NCI-H1930 (cell line): Measurements from ENCODE around the gene TGM3.
A peak's percentile ranks its signal among the peaks of the same experiment; 100 is the strongest.

Experiments
- DNase-seq, 2 experiments: peaks; one replicate each; lab custom pipeline; 2025; lab: John Stamatoyannopoulos, UW

The TGM3 gene

DNA sequence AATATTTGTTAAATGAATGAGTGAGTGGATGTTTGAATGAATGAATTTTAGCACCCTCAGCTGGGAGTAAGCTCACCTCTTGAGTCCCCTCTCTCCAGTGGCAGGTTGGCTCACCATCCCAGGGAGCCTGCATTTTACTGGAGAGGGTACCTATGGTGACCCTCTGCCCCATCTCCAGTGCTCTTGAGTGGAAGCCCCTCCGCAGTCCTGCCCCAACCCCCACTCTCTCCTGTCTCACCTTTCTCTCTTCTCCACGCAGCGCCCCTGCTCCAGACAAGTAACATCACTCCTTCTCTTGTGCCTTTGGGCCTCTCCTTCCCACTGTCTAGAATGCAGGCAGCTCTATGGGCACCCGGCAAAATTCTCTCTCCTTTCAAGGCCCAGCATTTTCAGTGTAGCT is 11.3 kb downstream of the TGM3 start:
- DNase-seq: no peak

DNA sequence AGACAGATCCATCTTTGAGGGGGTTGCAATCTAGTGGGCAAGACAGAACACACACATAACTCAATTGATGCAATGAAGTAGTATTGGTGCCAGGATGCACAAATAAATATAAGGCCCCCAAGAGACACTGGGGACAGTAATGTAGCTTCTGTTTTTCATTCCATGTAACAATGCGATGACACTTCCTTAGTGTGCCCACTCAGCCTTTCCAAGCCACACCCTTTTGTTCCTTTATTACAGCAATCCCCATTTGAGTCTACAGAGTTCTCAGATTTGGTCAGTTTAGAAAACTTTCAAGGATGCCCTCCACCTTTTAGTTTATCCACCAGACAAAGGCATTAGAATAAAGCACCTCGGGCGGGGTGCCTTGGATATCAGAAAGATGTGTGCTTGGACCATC is 15.5 kb downstream of the TGM3 start:
- no peak for DNase-seq

DNA sequence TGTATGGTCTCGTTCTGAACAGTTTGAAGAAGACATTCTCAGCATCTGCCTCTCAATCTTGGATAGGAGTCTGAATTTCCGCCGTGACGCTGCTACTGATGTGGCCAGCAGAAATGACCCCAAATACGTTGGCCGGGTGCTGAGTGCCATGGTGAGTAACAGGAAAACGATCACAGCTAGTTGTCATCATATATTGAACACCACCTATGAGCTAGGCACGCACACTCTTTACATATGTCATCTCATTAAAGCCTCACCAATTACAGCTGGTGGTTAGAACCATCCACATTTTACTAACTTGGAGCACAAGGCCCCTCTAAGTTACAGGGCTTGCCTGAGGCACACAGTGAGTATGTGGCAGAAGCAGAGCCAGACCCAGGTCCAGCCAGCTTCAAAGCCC is 17.1 kb downstream of the TGM3 start:
- DNase-seq: no peak

DNA sequence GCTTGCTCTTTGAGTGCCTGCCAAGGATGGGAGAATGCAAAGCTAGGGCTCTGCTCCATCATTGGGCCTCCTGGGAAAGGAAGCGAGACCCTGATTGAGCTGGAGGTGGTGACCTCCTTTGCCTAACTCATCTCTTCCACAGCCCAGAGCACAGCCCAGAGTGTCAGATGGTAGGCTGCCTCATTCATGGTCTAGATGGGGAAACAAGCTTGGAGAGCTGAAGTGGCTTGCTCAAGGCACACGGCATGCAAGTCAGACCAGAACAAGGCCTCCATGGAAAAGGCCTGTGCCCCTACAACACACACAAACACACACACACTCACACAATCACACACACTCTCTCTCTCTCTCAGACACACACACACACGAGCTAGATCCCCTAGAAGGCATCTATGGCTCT is 17.5 kb downstream of the TGM3 start:
- no peak for DNase-seq

DNA sequence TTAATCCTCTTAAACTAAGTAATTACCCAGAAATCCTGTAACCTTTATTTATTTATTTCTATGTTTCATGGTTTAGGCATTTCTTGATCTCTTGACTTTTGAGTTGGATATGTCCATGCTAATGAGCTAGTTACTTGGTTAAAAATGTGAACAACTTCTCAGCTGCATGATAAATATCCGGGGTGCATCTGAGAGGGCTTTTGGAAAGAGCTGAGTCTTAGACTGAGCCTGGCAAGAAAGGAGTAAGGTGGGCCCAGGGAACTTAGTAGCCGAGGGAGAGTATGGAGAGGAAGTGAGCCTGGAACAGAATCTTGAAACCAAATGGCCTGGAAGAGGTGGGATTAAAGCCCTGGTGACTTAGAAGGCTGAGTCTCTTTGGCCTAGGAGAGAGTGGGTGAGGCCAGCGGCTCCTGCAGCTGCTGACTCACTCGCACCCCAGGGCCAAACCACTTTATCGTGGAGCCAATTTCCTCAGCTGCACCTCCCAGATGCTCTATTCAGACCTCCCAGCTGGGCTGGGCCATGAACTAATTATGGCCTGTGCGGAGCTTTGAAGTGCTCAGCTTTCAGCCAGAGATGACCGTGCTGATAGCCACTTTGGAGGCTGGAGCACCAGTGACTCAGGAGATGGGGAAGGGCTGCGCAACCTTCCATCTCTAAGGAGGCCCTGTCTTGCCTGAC is 19.1 kb downstream of the TGM3 start:
- DNase-seq: no peak

- DNase-seq: no peak
These were observed 19.6 kb downstream of the TGM3 start for GRCh38 chr20:2315440-2315778.

DNA sequence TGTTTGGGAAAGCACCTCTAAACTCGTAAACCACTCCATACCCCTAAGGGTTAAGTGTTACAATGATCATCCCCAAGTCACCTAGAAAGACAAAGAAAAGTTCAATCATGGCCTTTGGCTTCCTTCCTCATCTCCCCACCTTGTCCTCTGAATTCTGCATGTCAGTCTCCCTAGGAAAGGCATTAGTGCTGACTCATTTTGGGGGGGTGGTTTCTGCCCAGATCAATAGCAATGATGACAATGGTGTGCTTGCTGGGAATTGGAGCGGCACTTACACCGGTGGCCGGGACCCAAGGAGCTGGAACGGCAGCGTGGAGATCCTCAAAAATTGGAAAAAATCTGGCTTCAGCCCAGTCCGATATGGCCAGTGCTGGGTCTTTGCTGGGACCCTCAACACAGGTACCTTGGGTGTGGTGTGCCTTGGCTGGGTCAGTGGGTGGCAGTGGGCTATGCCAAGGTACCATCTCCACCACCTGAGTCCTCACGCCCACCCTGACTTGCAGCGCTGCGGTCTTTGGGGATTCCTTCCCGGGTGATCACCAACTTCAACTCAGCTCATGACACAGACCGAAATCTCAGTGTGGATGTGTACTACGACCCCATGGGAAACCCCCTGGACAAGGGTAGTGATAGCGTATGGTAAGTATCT is 21.2 kb downstream of the TGM3 start:
- DNase-seq: no peak

DNA sequence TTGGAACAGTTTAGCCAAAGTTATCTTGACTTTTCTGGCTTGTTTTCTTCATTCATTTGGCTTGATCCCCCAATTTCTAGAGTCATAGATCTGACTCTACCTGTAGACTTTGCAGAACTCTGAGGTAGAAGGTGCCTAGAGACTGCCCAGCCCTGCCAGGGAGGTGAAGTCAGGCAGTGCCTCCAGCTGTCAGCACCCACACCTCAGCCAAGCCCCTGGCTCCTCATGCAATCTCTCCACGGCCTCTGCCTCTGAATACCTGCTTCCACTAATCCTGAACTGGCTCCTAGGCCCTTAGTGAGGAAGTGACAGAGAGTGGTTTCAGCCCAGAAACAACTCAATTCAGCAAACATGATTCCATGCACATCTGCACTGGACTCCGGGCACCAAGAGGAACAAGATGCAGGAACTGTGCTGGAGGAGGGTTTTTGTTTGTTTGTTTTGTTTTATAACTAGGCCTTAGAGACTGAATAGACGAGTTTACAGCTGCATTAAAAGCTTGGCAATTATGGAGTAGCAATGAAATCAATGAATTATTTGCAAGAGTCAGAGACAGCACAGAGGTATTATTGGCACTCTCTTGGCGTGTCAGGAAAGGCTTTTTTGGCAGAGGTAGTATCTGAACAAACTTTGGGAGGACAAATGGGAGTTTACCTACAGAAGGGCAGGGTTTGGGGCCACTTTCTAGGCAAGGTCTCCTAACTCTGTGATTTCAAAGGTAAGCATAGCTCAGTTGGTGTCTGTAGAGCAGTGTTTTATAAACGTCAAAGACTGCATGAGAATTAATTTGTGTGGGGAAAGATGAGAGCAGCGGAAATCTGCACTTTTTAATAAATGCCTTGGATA is 25.2 kb downstream of the TGM3 start:
- DNase-seq: no peak

DNA sequence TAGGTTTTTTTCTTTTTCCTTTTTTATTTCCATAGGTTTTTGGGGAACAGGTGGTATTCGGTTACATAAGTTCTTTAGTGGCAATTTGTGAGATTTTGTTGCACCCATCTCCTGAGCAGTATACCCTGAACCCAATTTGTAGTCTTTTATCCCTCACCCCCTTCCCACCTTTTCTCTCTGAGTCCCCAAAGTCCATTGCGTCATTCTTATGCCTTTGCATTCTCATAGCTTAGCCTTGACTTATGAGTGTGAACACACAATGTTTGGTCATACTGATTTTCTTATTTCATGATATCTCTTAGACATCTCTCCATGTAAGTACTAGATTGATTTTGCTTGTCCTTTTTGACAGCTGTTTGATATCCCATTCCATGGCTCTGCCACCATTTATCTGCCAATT is 27.2 kb downstream of the TGM3 start:
- no peak for DNase-seq

- DNase-seq: no peak
These were observed 30.2 kb downstream of the TGM3 start for GRCh38 chr20:2326046-2326445.

GRCh38 chr20:2327620-2328555 is 32.1 kb downstream of the TGM3 start:
- DNase-seq: no peak

DNA sequence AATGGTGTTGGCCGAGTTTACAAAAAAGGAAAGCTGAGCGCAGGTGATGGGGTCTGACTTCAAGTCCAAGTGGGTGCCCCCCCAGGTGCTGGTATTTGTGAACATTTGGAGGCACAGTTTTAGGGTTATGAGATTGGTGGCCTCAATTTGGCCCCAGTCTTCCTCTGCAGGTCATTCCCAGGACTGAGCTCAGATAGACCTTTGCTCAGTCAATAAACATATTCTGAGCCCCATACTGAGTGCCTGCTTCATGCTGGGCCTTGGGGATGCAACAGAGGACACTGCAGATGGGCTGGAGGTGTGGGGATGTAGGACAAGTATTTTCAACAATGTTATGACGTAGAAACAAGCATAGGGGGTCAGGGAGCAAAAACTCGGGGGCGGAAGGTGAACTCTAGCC is 33.5 kb downstream of the TGM3 start:
- no peak for DNase-seq

DNA sequence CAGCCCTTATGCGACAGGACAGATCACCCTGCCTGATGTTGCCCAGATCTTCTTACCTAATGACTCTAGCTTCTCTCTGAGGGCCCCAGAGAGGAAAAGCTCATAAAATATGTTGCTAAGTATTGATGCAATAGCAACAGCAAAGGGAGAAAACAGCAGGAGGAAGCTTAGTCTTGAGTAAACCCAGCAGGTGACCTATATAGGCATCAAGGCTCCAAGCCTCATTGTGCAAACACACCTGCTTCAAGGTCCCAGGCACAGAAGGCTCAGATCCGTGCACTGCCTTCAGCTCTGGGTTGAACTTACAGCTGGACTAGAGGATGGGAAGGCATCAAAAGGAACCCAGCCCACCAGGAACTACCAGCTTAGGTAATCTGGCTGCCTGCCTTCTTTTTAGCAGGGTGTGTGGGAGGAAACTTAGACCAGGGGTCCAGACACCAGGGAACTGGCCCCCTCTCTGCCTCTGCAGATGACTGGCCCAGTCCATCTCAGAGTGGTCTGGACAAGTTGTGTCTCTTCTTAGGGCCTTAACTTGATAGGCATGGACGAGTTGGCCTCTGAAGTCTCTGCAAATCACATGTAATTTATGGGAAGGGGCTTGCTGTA is 34.4 kb downstream of the TGM3 start:
- DNase-seq: peak in 1 of 2 experiments; percentile 23

GRCh38 chr20:2331106-2331505 is 35.3 kb downstream of the TGM3 start:
- no peak for DNase-seq

- no peak for DNase-seq
These were observed 36.2 kb downstream of the TGM3 start for GRCh38 chr20:2331901-2332565.

DNA sequence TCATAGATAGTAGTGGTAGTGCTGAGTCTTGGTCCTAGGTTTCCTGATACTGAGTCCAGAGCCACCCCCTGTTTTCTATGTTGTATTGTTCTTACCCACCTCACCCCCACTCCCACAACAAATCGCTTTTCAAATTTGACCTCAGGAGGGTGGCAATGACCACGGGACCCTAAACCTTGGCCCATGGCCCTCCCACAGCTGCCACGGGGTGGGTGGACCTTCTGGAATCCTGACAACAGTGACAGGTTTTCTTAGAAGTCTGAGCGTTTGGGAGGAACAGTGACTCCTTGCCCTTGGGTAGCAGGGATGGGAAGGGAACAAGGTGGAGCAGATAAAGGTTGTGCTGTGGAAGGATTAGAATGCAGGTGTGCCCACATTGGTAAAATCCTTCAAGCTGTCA is 36.9 kb downstream of the TGM3 start:
- no peak for DNase-seq

DNA sequence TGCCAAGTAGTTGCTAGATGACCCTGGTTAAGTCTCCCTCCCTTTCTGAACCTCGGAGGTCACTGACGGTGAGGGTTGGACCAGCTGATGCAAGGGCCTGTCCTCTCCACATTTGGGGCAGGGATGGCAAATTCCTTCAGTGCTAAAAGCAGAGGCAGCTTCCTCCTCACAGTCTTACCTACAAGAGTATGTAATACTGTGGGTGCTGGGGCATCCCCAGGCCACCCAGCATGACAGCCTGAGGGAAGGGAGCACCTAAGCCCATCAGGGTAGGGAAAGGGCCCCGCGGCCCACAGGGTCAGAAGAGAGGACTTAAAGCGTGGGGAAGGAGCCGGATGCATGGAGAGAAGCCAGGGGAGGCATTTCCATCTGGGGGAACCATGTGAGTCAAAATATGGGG is 38.0 kb downstream of the TGM3 start:
- DNase-seq: no peak

- DNase-seq: no peak
These were observed 39.5 kb downstream of the TGM3 start for GRCh38 chr20:2335096-2335870.

DNA sequence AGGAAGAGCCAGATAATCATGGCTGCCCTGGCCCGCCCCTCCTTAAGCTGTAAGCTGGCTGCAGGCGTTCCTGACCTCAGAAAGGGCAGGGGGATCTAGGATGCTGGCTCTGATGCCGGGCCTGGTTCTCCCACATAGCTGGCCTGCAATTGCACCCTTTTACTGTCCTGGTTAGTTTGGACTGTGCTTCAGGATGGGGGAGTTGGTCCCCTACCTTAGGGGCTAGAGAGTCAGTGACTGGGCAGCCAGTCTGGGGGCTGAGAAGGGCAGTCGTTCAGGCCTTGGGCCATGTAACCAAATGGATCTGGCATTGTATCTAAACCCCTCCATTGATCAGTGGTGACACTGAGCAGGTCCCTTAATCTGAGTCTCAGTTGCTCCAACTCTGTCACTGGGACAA is 40.7 kb downstream of the TGM3 start:
- DNase-seq: no peak

DNA sequence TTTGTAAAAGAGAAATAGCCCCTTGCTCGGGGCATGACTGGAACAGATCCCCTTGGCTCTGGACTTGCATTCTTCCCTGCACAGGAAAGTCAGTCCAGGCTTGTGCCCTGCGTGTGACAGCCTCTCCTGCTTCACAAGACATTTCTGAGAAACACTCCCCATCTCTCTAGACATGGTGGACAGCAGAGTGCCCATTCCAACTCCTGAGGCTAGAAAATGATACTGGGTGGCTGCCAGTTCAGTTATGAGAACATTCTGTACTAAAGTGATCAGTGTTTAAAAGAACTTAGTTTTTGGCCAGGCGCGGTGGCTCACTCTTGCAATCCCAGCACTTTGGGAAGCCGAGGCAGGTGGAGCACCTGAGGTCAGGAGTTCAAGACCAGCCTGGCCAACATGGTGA is 41.3 kb downstream of the TGM3 start:
- DNase-seq: no peak
